Progenitor cell of endocrine pancreas (in vitro differentiated cells): Measurements from ENCODE around the gene PDIA6. TPM values are rescaled to one million over a fixed set of nuclear protein-coding genes. Genes with fewer than 3 reads are reported as not detected.

ENCODE experiments used
- DNase-seq: peaks from one replicate; pipeline ENCODE4 v3.0.0; 2021; ENCODE audit warnings: low spot score; ENCODE audit not compliant: unreplicated experiment
- H3K27ac Mint-ChIP-seq: 2 replicates; pipeline ENCODE4 v1.8.0; 2021; ENCODE audit warnings: mild to moderate bottlenecking, moderate library complexity, mixed read lengths
- H3K27me3 Mint-ChIP-seq: 2 replicates; pipeline ENCODE4 v1.8.0; 2021; ENCODE audit warnings: mixed read lengths
- H3K36me3 Mint-ChIP-seq: 2 replicates; pipeline ENCODE4 v1.8.0; 2022; ENCODE audit warnings: mixed read lengths; ENCODE audit not compliant: insufficient read depth
- H3K4me1 Mint-ChIP-seq: 2 replicates; pipeline ENCODE4 v1.8.0; 2021; ENCODE audit warnings: low read depth, mixed read lengths
- H3K4me3 Mint-ChIP-seq: 2 replicates; pipeline ENCODE4 v1.8.0; 2021; ENCODE audit warnings: low read depth, mild to moderate bottlenecking, moderate library complexity, mixed read lengths
- H3K9me3 Mint-ChIP-seq: 2 replicates; pipeline ENCODE4 v1.8.0; 2021; ENCODE audit warnings: low read depth, mixed read lengths
- CTCF ChIP-seq: fragments of 200-600 bp; sonication (generic); IDR thresholded peaks from one replicate; pipeline ENCODE4 v1.5.0; 2021; ENCODE audit warnings: antibody characterized with exemption, mild to moderate bottlenecking; ENCODE audit not compliant: unreplicated experiment
- total RNA-seq: library from RNA; stranded (reverse); gene quantifications from 2 replicates; pipeline ENCODE4 v1.2.1, GENCODE V29; 2021

PDIA6 gene
- total RNA-seq, 1 donor from 2014 or later = 249 TPM

GRCh38 chr2:10845640-10846039 is 33.1 kb upstream of the PDIA6 start:
- Mint-ChIP-seq H3K27me3 (no peaks in the 10 kb centered on the region), H3K27ac (no peak overlapping the region), H3K4me3 (no peak overlapping the region), H3K4me1 (peaks cover 3% of the 10 kb centered on the region), H3K36me3 (no peaks in the 10 kb centered on the region), H3K9me3 (peaks cover 5% of the 10 kb centered on the region)
- DNase-seq = no peak
- TF ChIP-seq CTCF = no peak

GRCh38 chr2:10844097-10844496 is 31.5 kb upstream of the PDIA6 start:
- no peak overlapping the region for H3K27ac Mint-ChIP-seq

GRCh38 chr2:10842506-10842905 is 29.9 kb upstream of the PDIA6 start:
- H3K36me3 Mint-ChIP-seq = no peaks in the 10 kb centered on the region
- no peaks in the 10 kb centered on the region for H3K4me1 Mint-ChIP-seq
- H3K4me3 Mint-ChIP-seq = no peak overlapping the region
- H3K27ac Mint-ChIP-seq = no peak overlapping the region
- H3K27me3 Mint-ChIP-seq = peaks cover 8% of the 10 kb centered on the region
- TF ChIP-seq CTCF = no peak
- no peak for DNase-seq
- peaks cover 9% of the 10 kb centered on the region for H3K9me3 Mint-ChIP-seq

More at GRCh38 chr2:10844097-10844496, 31.5 kb upstream of the PDIA6 start:
- Mint-ChIP-seq H3K4me1 (no peaks in the 10 kb centered on the region), H3K36me3 (no peaks in the 10 kb centered on the region), H3K4me3 (no peak overlapping the region), H3K9me3 (peaks cover 9% of the 10 kb centered on the region), H3K27me3 (peaks cover 3% of the 10 kb centered on the region)
- no peak for DNase-seq
- TF ChIP-seq CTCF = no peak

- no peaks in the 10 kb centered on the region for H3K4me1 Mint-ChIP-seq
- H3K4me3 Mint-ChIP-seq = no peak overlapping the region
- no peak for TF ChIP-seq CTCF
- peaks cover 9% of the 10 kb centered on the region for H3K9me3 Mint-ChIP-seq
- peaks cover 15% of the 10 kb centered on the region for H3K27me3 Mint-ChIP-seq
- DNase-seq = no peak
- H3K27ac Mint-ChIP-seq = no peak overlapping the region
- H3K36me3 Mint-ChIP-seq = no peaks in the 10 kb centered on the region
These were observed 29.1 kb upstream of the PDIA6 start for GRCh38 chr2:10841547-10842219.

GRCh38 chr2:10839813-10840212 is 27.2 kb upstream of the PDIA6 start:
- Mint-ChIP-seq H3K27me3 (peaks cover 18% of the 10 kb centered on the region), H3K27ac (no peak overlapping the region), H3K36me3 (no peaks in the 10 kb centered on the region), H3K4me1 (no peaks in the 10 kb centered on the region), H3K4me3 (no peak overlapping the region), H3K9me3 (peaks cover 9% of the 10 kb centered on the region)
- DNase-seq = peak; percentile 45
- no peak for TF ChIP-seq CTCF
